ENCODE measurements around the gene EVA1C.

GRCh38 chr21:32562915-32563314, 150.4 kb downstream of the EVA1C start:
- TF ChIP-seq CTCF (IDR thresholded peaks at IDR 0.05; ENCODE audit: poor library complexity, severe bottlenecking) = no peak
- no peak for TF ChIP-seq EP300 (conservative IDR thresholded peaks at IDR 0.05; ENCODE audit: poor library complexity, severe bottlenecking)
- no peak for TF ChIP-seq REST (IDR thresholded peaks at IDR 0.05; ENCODE audit: borderline replicate concordance)
- TF ChIP-seq RAD21 (conservative IDR thresholded peaks at IDR 0.05) = no peak
- no peak for TF ChIP-seq TAF1 (IDR thresholded peaks at IDR 0.05; ENCODE audit: low read depth)
- no peak for TF ChIP-seq POLR2AphosphoS5 (IDR thresholded peaks at IDR 0.05)
- TF ChIP-seq SMC3 (conservative IDR thresholded peaks at IDR 0.05; ENCODE audit: poor library complexity) = no peak
- no peak for TF ChIP-seq EZH2 (IDR thresholded peaks at IDR 0.05; ENCODE audit: borderline replicate concordance, insufficient read depth, low read length, poor library complexity, severe bottlenecking)
